ENCODE measurements around the gene FARS2.

- TF ChIP-seq CTCF (conservative IDR thresholded peaks at IDR 0.05; ENCODE audit: low read depth, low read length) (no peak), EZH2 (IDR thresholded peaks at IDR 0.05; ENCODE audit: borderline replicate concordance, low read depth, low read length, poor library complexity, severe bottlenecking) (no peak)
Observed at GRCh38 chr6:5624256-5624655, 362.9 kb downstream of the FARS2 start.

All from A673 (cell line).